Activated CD4-positive, alpha-beta memory T cell treated with anti-CD3 and anti-CD28 coated beads, Interleukin-2, amount 10 ng/mL, durations not matched to agents 7 days and 5 days (primary cell): ENCODE measurements around the gene MIAT. TPM values are rescaled to one million over a fixed set of nuclear protein-coding genes. Genes with fewer than 3 reads are reported as not detected.
"Not testable (repeated sequence)": the region's sequence is repeated elsewhere in the genome, so short reads cannot be mapped to it uniquely, and the experiment has no call there.

ENCODE experiments used
- CTCF ChIA-PET: fragments of 350-600 bp; sonication (Branson Sonifier 250); formaldehyde crosslinking; loops from one replicate; lab custom pipeline; 2021; ENCODE audit warnings: antibody characterized with exemption, inconsistent platforms; lab: Charles Lee
- POLR2A ChIA-PET: fragments of 350-600 bp; sonication (Branson Sonifier 250); formaldehyde crosslinking; loops from one replicate; lab custom pipeline; 2021; ENCODE audit warnings: antibody characterized with exemption; lab: Charles Lee
- DNase-seq: peaks from one replicate; pipeline ENCODE4 v3.0.0-alpha.2; 2020
- H3K27ac Mint-ChIP-seq: one replicate; pipeline ENCODE4 v1.8.0; 2021; ENCODE audit warnings: mild to moderate bottlenecking, mixed read lengths
- H3K27me3 Mint-ChIP-seq: one replicate; pipeline ENCODE4 v1.8.0; 2021; ENCODE audit warnings: mixed read lengths
- H3K36me3 Mint-ChIP-seq: one replicate; pipeline ENCODE4 v1.8.0; 2021; ENCODE audit warnings: low read depth, mixed read lengths
- H3K4me1 Mint-ChIP-seq: one replicate; pipeline ENCODE4 v1.8.0; 2021; ENCODE audit warnings: mixed read lengths
- H3K4me3 Mint-ChIP-seq: one replicate; pipeline ENCODE4 v1.8.0; 2021; ENCODE audit warnings: mild to moderate bottlenecking, mixed read lengths
- H3K9me3 Mint-ChIP-seq: one replicate; pipeline ENCODE4 v1.8.0; 2021; ENCODE audit warnings: mixed read lengths
- total RNA-seq, 2 experiments: library from RNA; stranded (reverse); gene quantifications; one replicate each; pipeline ENCODE4 v1.2.3, GENCODE V29; 2021

MIAT gene
- total RNA-seq, 2 experiments from 2014 or later, result 185 to 186 TPM

DNA sequence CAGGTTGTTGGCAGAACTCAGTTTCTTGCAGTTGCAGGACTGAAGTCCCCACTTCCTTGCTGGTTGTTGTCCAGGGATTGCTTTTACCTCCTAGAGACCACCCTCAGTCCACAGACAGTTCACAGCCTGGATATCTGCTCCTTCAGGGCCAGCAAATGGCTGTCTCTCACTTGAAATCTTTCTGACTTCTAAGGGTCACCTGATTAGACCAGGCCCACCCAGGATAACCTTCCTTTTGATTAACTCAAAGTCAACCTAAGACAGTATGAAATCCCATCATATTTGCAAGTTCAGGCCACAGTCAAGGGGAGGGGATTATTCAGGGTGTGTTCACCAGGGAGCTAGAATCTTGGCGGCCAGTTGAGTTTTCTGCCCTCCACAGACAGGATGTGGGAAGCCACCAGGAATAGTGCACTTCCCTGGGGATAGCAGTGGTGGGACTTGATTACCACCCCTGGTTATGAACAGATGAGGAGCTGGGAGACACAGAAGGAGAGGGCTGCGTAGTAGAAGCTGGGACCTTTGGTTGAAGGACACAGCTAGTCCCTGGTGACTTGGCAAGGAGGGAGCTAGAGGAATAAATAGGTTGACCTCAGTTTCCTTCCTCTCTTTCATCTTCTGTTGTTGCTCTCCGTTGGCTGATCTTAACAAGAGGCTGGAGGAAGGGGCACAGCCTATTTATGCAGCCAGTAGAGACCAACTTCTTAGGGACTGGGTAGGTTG, 33.4 kb downstream of the MIAT start:
- peak overlapping the region; percentile 58 for H3K27ac Mint-ChIP-seq
- H3K4me1 Mint-ChIP-seq, result peaks cover 16% of the 10 kb centered on the region
- H3K9me3 Mint-ChIP-seq, result peaks cover 7% of the 10 kb centered on the region
- ChIA-PET CTCF (interaction anchor here (3.1 kb wide), 1 partner anchor 12 kb away, joined by 11 read pairs; no protein-coding TSS in a partner anchor), POLR2A (interaction anchor here (2.4 kb wide), 1 partner anchor 17 kb away, joined by 9 read pairs; no protein-coding TSS in a partner anchor)
- DNase-seq, result no peak
- peaks cover 35% of the 10 kb centered on the region for H3K36me3 Mint-ChIP-seq
- H3K4me3 Mint-ChIP-seq, result no peak overlapping the region
- H3K27me3 Mint-ChIP-seq, result no peaks in the 10 kb centered on the region

DNA sequence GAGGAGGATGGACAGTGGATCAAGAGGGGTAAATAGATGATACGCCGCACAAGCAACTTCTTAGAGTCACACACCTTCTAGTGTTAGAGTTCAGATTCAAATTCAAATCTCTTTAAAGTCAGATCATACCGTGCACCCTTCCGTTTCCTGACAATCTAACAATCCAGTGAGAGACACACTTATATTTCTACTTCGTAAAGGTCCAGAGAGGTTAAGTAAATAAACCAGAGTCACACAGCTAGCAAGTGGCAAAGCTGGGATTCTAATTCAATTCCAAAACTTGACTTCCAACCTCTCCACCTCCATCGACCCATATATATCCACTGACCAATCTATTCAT, 34.0 kb downstream of the MIAT start:
- POLR2A ChIA-PET, result interaction anchor here (2.4 kb wide), 1 partner anchor 18 kb away, joined by 9 read pairs; no protein-coding TSS in a partner anchor
- H3K4me1 Mint-ChIP-seq, result peaks cover 16% of the 10 kb centered on the region
- CTCF ChIA-PET, result interaction anchor here (3.1 kb wide), 1 partner anchor 12 kb away, joined by 11 read pairs; no protein-coding TSS in a partner anchor
- H3K27ac Mint-ChIP-seq, result peak overlapping the region; percentile 37
- H3K9me3 Mint-ChIP-seq, result peaks cover 7% of the 10 kb centered on the region
- H3K36me3 Mint-ChIP-seq, result peaks cover 33% of the 10 kb centered on the region
- H3K27me3 Mint-ChIP-seq, result no peaks in the 10 kb centered on the region
- no peak for DNase-seq
- no peak overlapping the region for H3K4me3 Mint-ChIP-seq

DNA sequence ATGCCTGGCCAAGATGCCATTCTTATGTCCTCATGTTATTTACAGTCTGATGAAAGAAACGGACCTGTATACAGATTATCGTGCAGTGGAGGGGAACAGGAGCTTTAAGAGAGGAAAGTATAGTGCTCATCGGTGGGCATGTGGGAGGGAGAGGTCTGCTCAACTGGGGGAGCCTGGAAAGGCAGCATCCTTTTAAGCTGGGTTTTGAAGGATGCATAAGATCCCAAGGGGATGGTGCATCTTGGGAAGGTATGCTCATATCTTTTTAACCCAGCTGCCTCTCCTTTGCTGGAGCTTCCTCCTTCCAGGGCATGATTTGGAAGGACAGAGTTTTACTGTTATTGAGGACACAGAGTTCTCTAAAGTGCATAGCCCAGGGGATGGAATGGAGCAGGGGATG, 34.8 kb downstream of the MIAT start:
- Mint-ChIP-seq H3K27ac (no peak overlapping the region), H3K4me3 (no peak overlapping the region), H3K9me3 (peaks cover 7% of the 10 kb centered on the region), H3K27me3 (no peaks in the 10 kb centered on the region), H3K36me3 (peaks cover 34% of the 10 kb centered on the region), H3K4me1 (peaks cover 16% of the 10 kb centered on the region)
- no peak for DNase-seq
- POLR2A ChIA-PET, result interaction anchor here (2.4 kb wide), 1 partner anchor 19 kb away, joined by 9 read pairs; no protein-coding TSS in a partner anchor
- CTCF ChIA-PET, result no interaction called here

DNA sequence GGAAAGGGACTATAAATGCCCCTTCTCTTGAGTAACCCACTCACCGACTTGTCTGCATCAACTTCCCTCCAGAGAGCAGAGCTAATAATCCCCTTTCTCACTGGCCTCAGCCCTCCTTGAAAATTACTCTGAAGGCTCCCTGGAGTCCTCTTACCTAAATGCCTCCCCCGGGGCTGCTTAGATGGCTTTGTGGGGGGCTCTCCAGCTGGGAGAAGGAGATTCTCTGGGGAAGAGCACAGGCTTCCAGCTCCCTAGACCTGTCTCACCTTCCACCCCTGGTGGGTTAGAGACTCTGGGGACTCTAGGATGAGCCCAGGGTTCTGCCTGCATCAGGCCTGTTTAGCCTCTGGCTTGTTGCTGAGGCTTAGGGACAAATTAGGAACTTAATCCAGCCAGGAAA, 39.8 kb downstream of the MIAT start:
- no peaks in the 10 kb centered on the region for H3K27me3 Mint-ChIP-seq
- no peaks in the 10 kb centered on the region for H3K4me1 Mint-ChIP-seq
- H3K9me3 Mint-ChIP-seq, result peaks cover 20% of the 10 kb centered on the region
- DNase-seq, result no peak
- H3K36me3 Mint-ChIP-seq, result peaks cover 58% of the 10 kb centered on the region
- no peak overlapping the region for H3K27ac Mint-ChIP-seq
- ChIA-PET POLR2A (no interaction called here), CTCF (interaction anchor here (1.4 kb wide), 2 partner anchors 19 to 21 kb away, joined by 3 read pairs; no protein-coding TSS in a partner anchor)
- H3K4me3 Mint-ChIP-seq, result no peak overlapping the region

DNA sequence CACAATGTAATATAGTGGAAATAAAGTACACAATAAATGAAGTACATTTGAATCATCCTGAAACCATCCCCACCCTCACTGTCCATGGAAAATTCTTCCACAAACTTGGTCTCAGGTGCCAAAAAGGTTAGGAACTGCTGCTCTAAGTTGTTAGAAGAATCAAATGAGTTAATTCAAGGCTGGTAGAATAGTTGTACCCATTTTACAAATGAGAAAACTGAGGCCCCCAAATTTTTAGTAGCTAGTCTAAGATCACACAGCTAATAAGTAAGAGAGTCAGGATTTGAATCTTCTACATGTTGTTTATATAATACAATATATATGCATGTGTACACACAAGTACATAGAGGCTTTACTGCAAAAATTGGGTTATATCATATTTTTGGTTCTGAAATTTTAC, 43.1 kb downstream of the MIAT start:
- ChIA-PET CTCF (no interaction called here), POLR2A (no interaction called here)
- H3K4me3 Mint-ChIP-seq, result no peak overlapping the region
- no peaks in the 10 kb centered on the region for H3K27me3 Mint-ChIP-seq
- DNase-seq, result no peak
- peaks cover 16% of the 10 kb centered on the region for H3K9me3 Mint-ChIP-seq
- no peaks in the 10 kb centered on the region for H3K4me1 Mint-ChIP-seq
- no peak overlapping the region for H3K27ac Mint-ChIP-seq
- peaks cover 50% of the 10 kb centered on the region for H3K36me3 Mint-ChIP-seq

DNA sequence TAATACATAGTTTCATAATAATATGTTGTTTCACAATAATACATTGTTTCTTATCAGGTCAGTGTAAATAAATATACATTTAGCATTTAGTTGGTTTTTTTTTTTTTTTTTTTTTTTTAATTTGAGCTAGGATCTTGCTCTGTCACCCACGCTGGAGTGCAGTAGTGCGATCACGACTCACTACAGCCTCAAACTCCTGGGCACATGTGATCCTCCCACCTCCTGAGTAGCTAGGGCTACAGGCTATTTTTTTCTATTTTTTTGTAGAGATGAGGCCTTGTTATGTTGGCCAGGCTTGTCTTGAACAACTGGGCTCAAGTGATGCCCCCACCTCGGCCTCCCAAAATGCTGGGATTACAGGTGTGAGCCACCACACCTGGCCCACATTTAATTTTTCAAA, 43.5 kb downstream of the MIAT start:
- H3K9me3 Mint-ChIP-seq, result peaks cover 13% of the 10 kb centered on the region
- H3K27me3 Mint-ChIP-seq, result no peaks in the 10 kb centered on the region
- H3K36me3 Mint-ChIP-seq, result peaks cover 46% of the 10 kb centered on the region
- H3K4me1 Mint-ChIP-seq, result no peaks in the 10 kb centered on the region
- POLR2A ChIA-PET, result no interaction called here
- no peak overlapping the region for H3K4me3 Mint-ChIP-seq
- CTCF ChIA-PET, result no interaction called here
- H3K27ac Mint-ChIP-seq, result no peak overlapping the region
- DNase-seq, result no peak

DNA sequence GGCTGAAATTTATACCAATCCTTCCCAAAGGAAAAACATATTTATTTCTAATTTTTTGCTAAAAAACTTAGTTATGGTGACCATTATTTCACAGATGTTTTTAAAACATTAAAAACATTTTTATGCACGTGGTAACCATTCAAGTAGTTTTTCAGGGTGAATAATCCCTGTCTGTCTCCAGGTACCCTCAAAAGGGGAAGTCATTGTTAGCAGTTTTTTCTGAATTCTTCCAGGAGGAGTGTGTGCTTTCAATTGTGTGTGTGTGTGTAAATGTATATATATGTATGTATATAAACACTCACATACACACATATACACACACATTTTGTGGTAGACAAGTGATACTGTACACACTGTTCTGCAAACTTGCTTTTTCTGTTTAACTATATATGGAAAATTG, 43.9 kb downstream of the MIAT start:
- H3K27me3 Mint-ChIP-seq, result no peaks in the 10 kb centered on the region
- peaks cover 13% of the 10 kb centered on the region for H3K9me3 Mint-ChIP-seq
- POLR2A ChIA-PET, result interaction anchor here (1.4 kb wide), 1 partner anchor 10 kb away, joined by 3 read pairs; no protein-coding TSS in a partner anchor
- no peak overlapping the region for H3K4me3 Mint-ChIP-seq
- H3K4me1 Mint-ChIP-seq, result no peaks in the 10 kb centered on the region
- CTCF ChIA-PET, result no interaction called here
- no peak for DNase-seq
- no peak overlapping the region for H3K27ac Mint-ChIP-seq
- peaks cover 44% of the 10 kb centered on the region for H3K36me3 Mint-ChIP-seq

DNA sequence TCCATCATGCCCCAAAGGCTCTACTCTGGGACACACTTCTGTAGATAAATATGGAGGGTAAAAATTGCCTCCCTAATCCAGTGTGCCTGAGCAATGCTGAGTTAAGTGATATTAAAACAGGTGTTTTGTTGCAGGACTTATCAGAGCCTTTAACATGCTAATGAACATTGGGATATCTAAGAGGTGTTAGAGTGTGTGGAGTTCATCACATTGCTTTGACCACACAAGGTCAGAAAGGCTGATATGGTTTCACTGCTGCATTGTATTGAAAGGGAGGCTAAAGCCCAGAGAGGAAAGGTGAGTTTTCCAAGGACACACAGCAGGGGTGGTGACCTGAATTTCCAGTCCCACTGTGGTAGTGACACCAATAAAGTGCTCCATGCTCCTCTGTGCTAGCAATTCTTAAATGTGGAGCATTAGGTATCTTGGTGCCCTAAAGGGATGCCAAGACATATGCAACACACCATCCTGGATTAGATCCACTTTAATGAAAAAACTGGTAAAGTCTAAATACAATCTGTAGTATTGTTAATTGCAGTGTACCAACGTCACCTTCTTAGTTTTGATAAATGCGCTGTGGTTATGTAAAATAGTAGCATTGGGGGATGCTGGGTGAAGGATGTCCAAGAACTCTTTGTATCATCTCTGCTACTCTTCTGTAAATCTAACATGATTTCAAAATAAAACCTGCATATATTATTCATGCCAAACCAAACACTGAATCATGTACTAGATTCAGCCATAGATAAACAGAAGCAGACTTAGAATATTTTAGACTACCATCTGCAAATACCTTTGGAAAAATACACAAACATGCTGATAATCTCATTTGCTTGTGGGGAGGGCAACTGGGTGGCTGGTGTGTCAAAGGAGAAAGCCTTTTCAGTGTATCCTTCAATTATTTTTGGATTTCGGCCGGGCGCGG, 45.8 kb downstream of the MIAT start:
- Mint-ChIP-seq H3K4me1 (no peaks in the 10 kb centered on the region), H3K4me3 (no peak overlapping the region), H3K27me3 (no peaks in the 10 kb centered on the region), H3K9me3 (peaks cover 16% of the 10 kb centered on the region), H3K36me3 (peaks cover 44% of the 10 kb centered on the region), H3K27ac (no peak overlapping the region)
- CTCF ChIA-PET, result no interaction called here
- POLR2A ChIA-PET, result no interaction called here
- no peak for DNase-seq

DNA sequence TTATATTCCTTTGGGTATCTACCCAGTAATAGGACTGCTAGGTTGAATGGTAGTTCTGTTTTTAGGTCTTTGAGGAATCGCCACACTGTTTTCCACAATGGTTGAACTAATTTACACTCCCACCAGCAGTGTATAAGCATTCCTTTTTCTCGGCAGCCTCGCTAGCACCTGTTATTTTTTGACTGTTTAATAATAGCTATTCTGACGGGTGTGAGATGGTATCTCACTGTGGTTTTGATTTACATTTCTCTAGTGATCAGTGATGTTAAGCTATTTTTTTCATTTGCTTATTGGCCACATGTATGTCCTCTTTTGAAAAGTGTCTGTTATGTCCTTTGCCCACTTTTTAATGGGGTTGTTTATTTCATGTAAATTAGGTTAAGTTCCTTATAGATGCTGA, 48.0 kb downstream of the MIAT start:
- DNase-seq, H3K9me3 Mint-ChIP-seq, CTCF ChIA-PET, H3K27ac Mint-ChIP-seq, H3K4me1 Mint-ChIP-seq, H3K27me3 Mint-ChIP-seq, POLR2A ChIA-PET, H3K4me3 Mint-ChIP-seq: not testable (repeated sequence)
- peaks cover 31% of the 10 kb centered on the region for H3K36me3 Mint-ChIP-seq

DNA sequence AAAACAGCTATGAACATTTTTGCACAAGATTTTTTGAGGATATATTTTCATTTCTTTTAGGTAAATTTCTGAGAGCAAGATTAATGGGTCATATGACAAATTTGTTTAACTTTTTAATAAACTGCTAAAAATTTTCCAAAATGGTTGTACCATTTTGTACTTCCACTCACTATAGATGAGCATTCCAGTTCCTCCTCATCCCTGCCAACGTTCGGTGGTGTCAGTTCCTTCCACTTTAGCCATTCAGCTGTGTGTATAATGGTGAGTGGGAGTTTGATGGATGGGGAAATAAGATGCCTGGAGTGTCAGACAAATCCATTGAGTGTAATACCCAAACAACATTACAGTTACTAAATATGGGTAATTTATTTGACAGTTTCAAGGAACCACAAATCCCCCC, 49.7 kb downstream of the MIAT start:
- DNase-seq, result no peak
- Mint-ChIP-seq H3K27me3 (no peaks in the 10 kb centered on the region), H3K36me3 (peaks cover 31% of the 10 kb centered on the region), H3K4me1 (peaks cover 13% of the 10 kb centered on the region), H3K27ac (no peak overlapping the region), H3K9me3 (peaks cover 3% of the 10 kb centered on the region), H3K4me3 (no peak overlapping the region)
- ChIA-PET POLR2A (no interaction called here), CTCF (no interaction called here)

DNA sequence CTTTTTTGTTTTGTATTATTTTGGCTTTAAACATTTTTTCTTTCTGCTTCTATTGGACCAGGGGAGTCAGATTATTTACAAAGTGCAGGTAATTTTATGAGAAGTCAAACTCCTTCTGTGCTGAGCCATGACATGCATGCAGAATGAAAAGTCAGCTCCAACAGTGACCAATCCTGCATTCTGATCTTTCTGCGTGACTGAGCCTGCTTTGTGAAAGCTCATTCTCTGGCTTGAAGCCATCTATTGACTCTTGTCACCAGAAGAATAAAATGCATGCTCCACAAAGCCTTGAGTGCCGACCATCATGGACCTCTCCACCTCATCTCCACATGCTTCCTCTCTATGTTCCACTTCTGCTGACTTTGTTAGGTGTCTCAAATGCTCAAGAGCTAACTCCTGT, 50.2 kb downstream of the MIAT start:
- peaks cover 3% of the 10 kb centered on the region for H3K9me3 Mint-ChIP-seq
- ChIA-PET CTCF (no interaction called here), POLR2A (no interaction called here)
- H3K27ac Mint-ChIP-seq, result no peak overlapping the region
- peaks cover 29% of the 10 kb centered on the region for H3K36me3 Mint-ChIP-seq
- H3K4me3 Mint-ChIP-seq, result no peak overlapping the region
- peaks cover 14% of the 10 kb centered on the region for H3K4me1 Mint-ChIP-seq
- no peaks in the 10 kb centered on the region for H3K27me3 Mint-ChIP-seq
- no peak for DNase-seq

DNA sequence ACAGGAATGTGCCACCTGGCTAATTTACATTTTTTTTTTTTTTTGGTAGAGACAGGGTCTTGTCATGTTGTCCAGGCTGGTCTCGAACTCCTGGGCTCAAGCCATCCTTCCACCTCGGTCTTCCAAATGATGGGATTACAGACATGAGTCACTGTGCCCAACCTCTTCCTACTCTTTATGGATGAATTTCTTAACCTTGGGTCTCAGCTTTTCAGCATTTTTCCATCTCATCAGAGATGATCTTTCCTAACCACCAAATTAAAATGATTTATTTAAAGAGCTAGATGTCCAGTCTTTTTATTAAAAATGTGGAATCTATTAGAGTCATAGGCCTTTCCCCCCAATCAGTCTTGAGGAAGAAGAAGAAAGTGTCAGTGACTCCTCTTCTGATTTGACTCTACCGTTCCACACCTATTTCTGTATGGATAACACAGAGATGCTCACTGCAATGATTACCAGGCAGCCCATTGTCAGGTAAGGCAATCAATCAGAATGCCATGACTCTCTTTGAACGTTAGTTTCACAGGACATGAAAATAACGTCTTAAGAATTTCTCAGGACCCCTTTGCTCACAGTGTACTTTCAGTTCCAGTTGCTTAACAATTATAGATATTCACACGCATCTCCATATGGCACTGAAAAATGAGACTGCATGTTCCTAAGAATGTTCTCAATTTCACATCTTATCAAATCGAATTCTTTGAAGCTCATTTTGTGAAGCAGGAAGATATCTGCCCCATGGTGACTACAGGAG, 51.0 kb downstream of the MIAT start:
- H3K4me3 Mint-ChIP-seq, result no peak overlapping the region
- no peak for DNase-seq
- H3K27ac Mint-ChIP-seq, result no peak overlapping the region
- peaks cover 14% of the 10 kb centered on the region for H3K4me1 Mint-ChIP-seq
- POLR2A ChIA-PET, result no interaction called here
- H3K9me3 Mint-ChIP-seq, result peaks cover 3% of the 10 kb centered on the region
- peaks cover 25% of the 10 kb centered on the region for H3K36me3 Mint-ChIP-seq
- CTCF ChIA-PET, result no interaction called here
- no peaks in the 10 kb centered on the region for H3K27me3 Mint-ChIP-seq
